ENCODE data around the gene GLMP.

The GLMP gene

GRCh38 chr1:156249593-156249992 is 45.9 kb downstream of the GLMP start:
- peaks cover 47% of the 10 kb centered on the region for H3K4me1 ChIP-seq (ENCODE audit: insufficient read depth, insufficient read length)
- H3K36me3 ChIP-seq (ENCODE audit: insufficient read depth, insufficient read length, low read length), result peaks cover 92% of the 10 kb centered on the region
- H3K9ac ChIP-seq (ENCODE audit: insufficient read length, low read depth), result no peak overlapping the region
- no peak overlapping the region for H3K4me3 ChIP-seq (ENCODE audit: insufficient read length, low read depth)
- H3K9me3 ChIP-seq (ENCODE audit: insufficient read depth, low read length), result no peaks in the 10 kb centered on the region
- no peak for TF ChIP-seq SUZ12 (IDR thresholded peaks at IDR 0.05; ENCODE audit: extremely low read depth, insufficient read depth, insufficient read length)
- no peak for TF ChIP-seq ZNF274 (IDR thresholded peaks at IDR 0.05; ENCODE audit: low read depth, low read length)
- no peak for TF ChIP-seq YY1 (IDR thresholded peaks at IDR 0.05; ENCODE audit: insufficient read depth, insufficient read length)
- no peak for DNase-seq (ENCODE audit: low read depth, low spot score)
- H3K27me3 ChIP-seq (ENCODE audit: insufficient read depth, insufficient read length), result no peaks in the 10 kb centered on the region

- H3K9ac ChIP-seq (ENCODE audit: insufficient read length, low read depth), result no peak overlapping the region
- DNase-seq (ENCODE audit: low read depth, low spot score), result no peak
- peaks cover 91% of the 10 kb centered on the region for H3K36me3 ChIP-seq (ENCODE audit: insufficient read depth, insufficient read length, low read length)
- no peaks in the 10 kb centered on the region for H3K27me3 ChIP-seq (ENCODE audit: insufficient read depth, insufficient read length)
- TF ChIP-seq SUZ12 (IDR thresholded peaks at IDR 0.05; ENCODE audit: extremely low read depth, insufficient read depth, insufficient read length) (no peak), ZNF274 (IDR thresholded peaks at IDR 0.05; ENCODE audit: low read depth, low read length) (no peak), YY1 (IDR thresholded peaks at IDR 0.05; ENCODE audit: insufficient read depth, insufficient read length) (no peak)
- peaks cover 47% of the 10 kb centered on the region for H3K4me1 ChIP-seq (ENCODE audit: insufficient read depth, insufficient read length)
- H3K9me3 ChIP-seq (ENCODE audit: insufficient read depth, low read length), result no peaks in the 10 kb centered on the region
- H3K4me3 ChIP-seq (ENCODE audit: insufficient read length, low read depth), result no peak overlapping the region
These were observed 47.2 kb downstream of the GLMP start for GRCh38 chr1:156248323-156248683.

DNA sequence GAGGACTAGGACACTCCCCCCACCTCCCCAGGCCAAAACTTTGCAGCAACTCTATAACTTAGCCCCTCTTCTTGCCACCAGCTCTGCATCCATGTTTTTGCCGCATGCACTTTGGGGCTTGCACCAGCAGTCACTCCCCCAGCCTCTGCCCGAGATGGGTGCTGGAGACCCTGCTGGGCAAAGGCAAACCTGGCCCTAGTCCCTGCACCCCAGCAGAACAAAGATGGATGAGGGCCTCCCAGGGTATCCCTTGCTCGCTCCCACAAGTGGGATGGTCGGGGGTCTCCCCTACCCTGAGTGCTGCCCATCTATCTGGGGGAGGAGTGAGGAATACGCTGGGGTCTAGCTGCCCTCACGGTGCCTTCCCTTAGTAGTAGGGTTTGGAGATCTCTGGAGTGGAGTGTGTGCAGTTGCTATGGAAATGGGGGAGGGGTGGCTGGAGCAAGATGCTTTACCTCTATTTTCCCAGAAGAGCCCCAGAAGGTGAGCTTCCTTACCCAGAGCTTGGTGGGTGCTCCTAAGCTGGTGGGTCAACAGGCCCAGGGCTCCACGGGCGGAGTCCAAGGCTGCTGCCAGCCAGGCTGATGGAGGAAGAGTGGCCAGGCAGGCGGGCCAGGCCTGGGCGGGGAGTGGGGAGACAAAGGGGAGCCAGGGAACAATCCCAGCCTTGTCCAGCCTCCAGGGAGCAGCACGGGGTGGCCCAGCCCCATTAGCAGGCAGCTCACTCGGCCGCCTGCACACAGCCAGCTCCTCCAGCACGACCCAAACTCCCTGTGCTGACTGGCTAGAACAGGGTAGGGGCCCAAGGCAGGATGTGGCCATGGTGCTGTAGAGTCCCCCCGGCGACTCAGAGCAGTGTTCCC is 47.8 kb downstream of the GLMP start, which contains the start of gene PAQR6:
TSS of gene PAQR6 (minus strand) at position 597 of the 863 bp plus-strand sequence. CDS start 1,325 bp downstream, outside the sequence.
- no peaks in the 10 kb centered on the region for H3K9me3 ChIP-seq (ENCODE audit: insufficient read depth, low read length)
- no peak within 1 kb of the TSS for H3K9ac ChIP-seq (ENCODE audit: insufficient read length, low read depth)
- TF ChIP-seq SUZ12 (IDR thresholded peaks at IDR 0.05; ENCODE audit: extremely low read depth, insufficient read depth, insufficient read length), result no peak
- no peak for TF ChIP-seq ZNF274 (IDR thresholded peaks at IDR 0.05; ENCODE audit: low read depth, low read length)
- no peak for TF ChIP-seq YY1 (IDR thresholded peaks at IDR 0.05; ENCODE audit: insufficient read depth, insufficient read length)
- no peak for DNase-seq (ENCODE audit: low read depth, low spot score)
- H3K4me1 ChIP-seq (ENCODE audit: insufficient read depth, insufficient read length), result peaks cover 47% of the 10 kb centered on the region
- no peaks in the 10 kb centered on the region for H3K27me3 ChIP-seq (ENCODE audit: insufficient read depth, insufficient read length)
- peaks cover 87% of the 10 kb centered on the region for H3K36me3 ChIP-seq (ENCODE audit: insufficient read depth, insufficient read length, low read length)
- no peak within 1 kb of the TSS for H3K4me3 ChIP-seq (ENCODE audit: insufficient read length, low read depth)

DNA sequence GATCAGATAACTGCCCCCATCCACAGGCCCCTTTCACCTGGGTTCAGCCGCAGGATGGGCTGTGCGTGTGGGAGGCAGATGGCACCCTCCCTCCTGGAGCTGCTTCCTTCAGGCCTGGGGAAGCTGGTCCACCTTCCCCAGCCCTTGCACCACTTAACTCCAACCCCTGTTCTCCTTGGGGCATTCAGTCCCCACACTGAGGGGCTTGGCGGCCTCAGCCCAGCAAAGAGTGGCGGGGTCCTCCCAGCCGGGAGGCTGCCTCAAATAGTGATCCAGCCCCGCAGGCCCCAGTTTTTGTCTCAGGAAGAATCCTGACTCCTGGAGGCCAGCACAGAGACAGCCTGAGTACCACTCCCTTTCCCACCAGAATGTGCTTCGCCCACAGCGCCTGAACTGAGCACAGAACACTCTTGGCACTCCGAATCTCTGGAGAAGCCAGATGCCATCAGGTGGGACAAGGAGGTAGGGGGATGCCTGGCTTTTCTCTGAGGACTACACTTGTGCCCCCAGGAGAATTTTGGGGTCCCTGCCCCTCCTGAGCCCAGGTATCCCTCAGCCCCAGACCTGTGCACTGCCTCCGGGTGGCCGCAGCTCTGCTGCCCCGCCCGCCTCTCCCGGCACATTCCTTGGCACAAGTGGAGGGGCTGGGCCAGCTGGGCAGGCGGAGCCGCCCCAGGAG is 48.6 kb downstream of the GLMP start:
- H3K9ac ChIP-seq (ENCODE audit: insufficient read length, low read depth), result no peak overlapping the region
- no peak for DNase-seq (ENCODE audit: low read depth, low spot score)
- no peaks in the 10 kb centered on the region for H3K9me3 ChIP-seq (ENCODE audit: insufficient read depth, low read length)
- H3K27me3 ChIP-seq (ENCODE audit: insufficient read depth, insufficient read length), result no peaks in the 10 kb centered on the region
- H3K4me1 ChIP-seq (ENCODE audit: insufficient read depth, insufficient read length), result peaks cover 46% of the 10 kb centered on the region
- TF ChIP-seq SUZ12 (IDR thresholded peaks at IDR 0.05; ENCODE audit: extremely low read depth, insufficient read depth, insufficient read length) (no peak), YY1 (IDR thresholded peaks at IDR 0.05; ENCODE audit: insufficient read depth, insufficient read length) (no peak), ZNF274 (IDR thresholded peaks at IDR 0.05; ENCODE audit: low read depth, low read length) (no peak)
- peaks cover 87% of the 10 kb centered on the region for H3K36me3 ChIP-seq (ENCODE audit: insufficient read depth, insufficient read length, low read length)
- no peak overlapping the region for H3K4me3 ChIP-seq (ENCODE audit: insufficient read length, low read depth)

DNA sequence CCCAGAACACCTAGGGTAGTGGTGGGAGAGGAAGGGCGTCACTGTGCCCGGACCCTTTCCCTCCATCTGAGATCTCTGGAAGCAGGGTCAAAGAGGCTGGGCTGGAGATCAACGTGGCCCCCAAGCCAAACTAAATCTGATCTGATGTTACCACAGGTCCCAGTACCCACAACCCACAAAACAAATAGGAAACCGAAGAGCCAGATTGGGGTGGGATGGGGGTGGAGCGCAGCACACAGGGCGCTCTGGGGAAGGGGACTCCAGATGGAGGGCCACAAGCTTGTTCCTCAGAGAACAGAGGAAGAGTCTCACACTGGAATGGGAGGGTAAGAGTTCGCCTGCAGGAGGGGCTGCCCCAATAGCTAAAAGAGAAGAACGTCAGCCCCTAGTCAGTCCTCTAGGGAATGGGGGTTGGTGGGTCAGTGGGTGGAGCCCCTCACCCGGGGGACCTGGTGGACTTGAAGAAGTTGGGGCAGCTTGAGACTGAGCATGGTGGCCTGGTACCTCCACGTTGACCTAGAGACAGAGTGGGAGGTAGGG is 49.2 kb downstream of the GLMP start:
- TF ChIP-seq ZNF274 (IDR thresholded peaks at IDR 0.05; ENCODE audit: low read depth, low read length) (no peak), YY1 (IDR thresholded peaks at IDR 0.05; ENCODE audit: insufficient read depth, insufficient read length) (no peak), SUZ12 (IDR thresholded peaks at IDR 0.05; ENCODE audit: extremely low read depth, insufficient read depth, insufficient read length) (no peak)
- H3K4me1 ChIP-seq (ENCODE audit: insufficient read depth, insufficient read length), result peaks cover 44% of the 10 kb centered on the region

DNA sequence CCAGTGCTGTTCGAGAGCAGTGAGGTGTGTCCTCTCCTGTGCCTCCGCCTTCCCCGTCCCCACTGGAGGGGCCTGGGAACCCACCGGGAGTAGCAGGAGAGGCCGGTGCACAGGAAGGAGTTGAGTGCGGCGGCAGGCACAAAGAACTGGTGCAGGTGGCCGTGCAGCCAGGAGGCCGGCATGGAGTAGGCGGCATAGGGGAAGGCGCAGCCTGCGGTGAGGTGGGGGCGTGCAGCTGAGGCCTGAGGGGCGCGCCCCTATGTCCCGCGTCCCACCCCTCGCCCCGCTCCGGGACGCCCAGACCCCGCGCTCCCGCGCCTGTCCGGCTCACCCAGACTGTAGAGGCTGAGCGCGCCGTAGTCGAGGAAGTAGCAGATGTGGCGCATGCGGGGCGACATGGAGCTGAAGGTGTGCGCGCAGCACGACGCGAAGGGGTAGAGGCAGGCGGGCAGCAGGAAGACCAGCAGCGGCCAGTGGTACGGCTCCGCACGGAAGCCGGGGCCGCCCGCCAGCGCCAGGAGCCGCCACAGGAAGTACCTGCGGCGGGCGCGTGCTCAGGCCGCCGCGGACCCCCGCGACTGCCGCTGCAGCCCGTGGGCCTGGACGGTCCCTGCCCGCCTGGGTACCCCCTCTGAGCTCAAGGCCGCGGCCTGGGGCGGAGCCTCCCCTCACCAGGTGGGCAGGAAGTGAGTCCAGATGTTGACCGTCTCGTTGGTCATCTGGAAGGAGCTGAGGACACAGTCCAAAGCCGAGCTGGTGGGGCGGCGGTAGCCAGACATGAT is 49.8 kb downstream of the GLMP start:
- no peak for DNase-seq (ENCODE audit: low read depth, low spot score)
- Histone ChIP-seq H3K27me3 (ENCODE audit: insufficient read depth, insufficient read length) (no peaks in the 10 kb centered on the region), H3K4me1 (ENCODE audit: insufficient read depth, insufficient read length) (peaks cover 45% of the 10 kb centered on the region), H3K9me3 (ENCODE audit: insufficient read depth, low read length) (no peaks in the 10 kb centered on the region), H3K36me3 (ENCODE audit: insufficient read depth, insufficient read length, low read length) (peaks cover 83% of the 10 kb centered on the region), H3K9ac (ENCODE audit: insufficient read length, low read depth) (no peak overlapping the region), H3K4me3 (ENCODE audit: insufficient read length, low read depth) (no peak overlapping the region)
- TF ChIP-seq ZNF274 (IDR thresholded peaks at IDR 0.05; ENCODE audit: low read depth, low read length), result no peak
- TF ChIP-seq SUZ12 (IDR thresholded peaks at IDR 0.05; ENCODE audit: extremely low read depth, insufficient read depth, insufficient read length), result no peak
- TF ChIP-seq YY1 (IDR thresholded peaks at IDR 0.05; ENCODE audit: insufficient read depth, insufficient read length), result no peak

More for the DNA sequence above, 49.2 kb downstream of the GLMP start:
- no peak for DNase-seq (ENCODE audit: low read depth, low spot score)
- H3K4me3 ChIP-seq (ENCODE audit: insufficient read length, low read depth), result no peak overlapping the region
- no peaks in the 10 kb centered on the region for H3K9me3 ChIP-seq (ENCODE audit: insufficient read depth, low read length)
- no peak overlapping the region for H3K9ac ChIP-seq (ENCODE audit: insufficient read length, low read depth)
- H3K36me3 ChIP-seq (ENCODE audit: insufficient read depth, insufficient read length, low read length), result peaks cover 83% of the 10 kb centered on the region
- H3K27me3 ChIP-seq (ENCODE audit: insufficient read depth, insufficient read length), result no peaks in the 10 kb centered on the region

All from NT2/D1 (cell line).